GM12875 (cell line): ENCODE data around the gene LMOD2.

ENCODE experiments used
- H3K4me3 ChIP-seq: one replicate; pipeline ENCODE4 v1.5.1; 2011; ENCODE audit warnings: low read depth, low read length, control low read depth
- CTCF ChIP-seq: IDR thresholded peaks from 2 replicates; pipeline ENCODE4 v1.5.1; 2011; ENCODE audit warnings: low read depth, mild to moderate bottlenecking, control low read depth, inconsistent platforms, low read length, moderate library complexity, borderline replicate concordance; ENCODE audit not compliant: insufficient read depth

LMOD2 gene

GRCh38 chr7:123641901-123642300, 13.8 kb upstream of the LMOD2 start:
- no peak for TF ChIP-seq CTCF
- H3K4me3 ChIP-seq: no peak overlapping the region

GRCh38 chr7:123643495-123644441, 11.9 kb upstream of the LMOD2 start:
- no peak overlapping the region for H3K4me3 ChIP-seq
- TF ChIP-seq CTCF: no peak

- no peak for TF ChIP-seq CTCF
Measured at GRCh38 chr7:123645516-123645915, 10.2 kb upstream of the LMOD2 start.

GRCh38 chr7:123647106-123647730, 8.4 kb upstream of the LMOD2 start:
- no peak for TF ChIP-seq CTCF
- no peak overlapping the region for H3K4me3 ChIP-seq

More at GRCh38 chr7:123645516-123645915, 10.2 kb upstream of the LMOD2 start:
- no peak overlapping the region for H3K4me3 ChIP-seq

GRCh38 chr7:123649964-123650363, 5.7 kb upstream of the LMOD2 start:
- no peak overlapping the region for H3K4me3 ChIP-seq
- no peak for TF ChIP-seq CTCF

- no peak for TF ChIP-seq CTCF
- H3K4me3 ChIP-seq: no peak overlapping the region
Measured at GRCh38 chr7:123650595-123650994, 5.1 kb upstream of the LMOD2 start.
